ENCODE measurements around the gene WDR90. TPM values are rescaled to one million over a fixed set of nuclear protein-coding genes. Genes with fewer than 3 reads are reported as not detected.
"Not testable (repeated sequence)": the region's sequence is repeated elsewhere in the genome, so short reads cannot be mapped to it uniquely, and the experiment has no call there.

The WDR90 gene
- total RNA-seq, 1 donor from 2014 or later = 77.2 TPM

DNA sequence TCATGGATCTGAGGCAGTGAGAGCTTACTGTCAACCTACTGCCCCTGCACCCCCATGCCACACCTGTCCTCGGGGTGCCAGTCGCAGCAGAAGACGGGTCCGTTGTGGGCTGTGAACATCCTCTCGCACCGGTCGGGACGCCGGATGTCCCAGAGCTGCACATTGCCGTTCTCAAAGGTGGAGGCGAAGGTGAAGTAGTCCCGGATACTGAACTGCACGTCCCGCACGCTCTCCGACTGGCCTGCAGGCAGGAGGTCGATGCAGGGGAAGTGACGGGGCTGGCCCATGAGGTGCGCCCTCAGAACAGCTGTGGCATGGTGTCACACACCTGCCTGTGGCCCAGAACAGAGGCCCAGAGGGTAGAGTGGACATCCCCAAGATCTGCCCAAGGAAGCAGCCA is 38.3 kb downstream of the WDR90 start:
- H3K27ac Mint-ChIP-seq = no peak overlapping the region
- intact Hi-C loops (cut with micrococcal nuclease) = no loop called here
- no peaks in the 10 kb centered on the region for H3K9me3 Mint-ChIP-seq
- H3K36me3 Mint-ChIP-seq (ENCODE audit: low read depth) = peaks cover 19% of the 10 kb centered on the region
- no peak overlapping the region for H3K4me3 Mint-ChIP-seq (ENCODE audit: low read depth)
- peaks cover 11% of the 10 kb centered on the region for H3K4me1 Mint-ChIP-seq (ENCODE audit: low read depth)
- no peak for DNase-seq (ENCODE audit: low spot score)
- peaks cover 4% of the 10 kb centered on the region for H3K27me3 Mint-ChIP-seq (ENCODE audit: low read depth)

- Mint-ChIP-seq H3K27ac (peak overlapping the region; percentile 84), H3K9me3 (no peaks in the 10 kb centered on the region), H3K36me3 (ENCODE audit: low read depth) (peaks cover 13% of the 10 kb centered on the region), H3K4me1 (ENCODE audit: low read depth) (peaks cover 9% of the 10 kb centered on the region), H3K4me3 (ENCODE audit: low read depth) (peak overlapping the region; percentile 91), H3K27me3 (ENCODE audit: low read depth) (peaks cover 15% of the 10 kb centered on the region)
- intact Hi-C loops (cut with micrococcal nuclease) = no loop called here
- DNase-seq (ENCODE audit: low spot score) = no peak
Measured at GRCh38 chr16:689175-689897, 40.2 kb downstream of the WDR90 start.

DNA sequence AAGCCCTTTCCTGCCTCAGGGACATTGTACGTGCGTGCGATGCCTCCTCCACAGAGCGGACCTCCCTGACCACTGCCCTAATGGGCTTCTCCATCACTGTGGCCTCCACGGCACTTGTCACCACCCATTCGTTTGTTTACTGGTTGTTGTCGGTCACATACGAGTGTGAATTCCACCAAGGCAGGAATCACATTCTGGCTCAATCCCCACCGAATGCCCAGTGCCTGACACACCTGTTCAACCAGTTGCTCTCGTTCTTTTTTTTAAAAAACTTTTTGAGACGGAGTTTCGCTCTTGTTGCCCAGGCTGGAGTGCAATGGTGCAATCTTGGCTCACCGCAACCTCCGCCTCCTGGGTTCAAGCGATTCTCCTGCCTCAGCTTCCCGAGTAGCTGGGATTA is 42.1 kb downstream of the WDR90 start:
- Mint-ChIP-seq H3K4me3 (ENCODE audit: low read depth) (peak overlapping the region; percentile 91), H3K4me1 (ENCODE audit: low read depth) (peaks cover 13% of the 10 kb centered on the region), H3K27ac (peak overlapping the region; percentile 70), H3K27me3 (ENCODE audit: low read depth) (peaks cover 15% of the 10 kb centered on the region)
- H3K36me3 Mint-ChIP-seq (ENCODE audit: low read depth); DNase-seq (ENCODE audit: low spot score); H3K9me3 Mint-ChIP-seq; intact Hi-C loops (cut with micrococcal nuclease): not testable (repeated sequence)

- H3K9me3 Mint-ChIP-seq = no peaks in the 10 kb centered on the region
- H3K4me1 Mint-ChIP-seq (ENCODE audit: low read depth) = peaks cover 13% of the 10 kb centered on the region
- peaks cover 15% of the 10 kb centered on the region for H3K27me3 Mint-ChIP-seq (ENCODE audit: low read depth)
- intact Hi-C loops (cut with micrococcal nuclease) = no loop called here
- DNase-seq (ENCODE audit: low spot score) = no peak
- no peak overlapping the region for H3K27ac Mint-ChIP-seq
- H3K4me3 Mint-ChIP-seq (ENCODE audit: low read depth) = peak overlapping the region; percentile 47
- peaks cover 6% of the 10 kb centered on the region for H3K36me3 Mint-ChIP-seq (ENCODE audit: low read depth)
Measured at GRCh38 chr16:692356-693108, 43.4 kb downstream of the WDR90 start.

GRCh38 chr16:693364-693763 is 44.2 kb downstream of the WDR90 start:
- peak overlapping the region; percentile 39 for H3K4me3 Mint-ChIP-seq (ENCODE audit: low read depth)
- DNase-seq (ENCODE audit: low spot score) = no peak
- peaks cover 6% of the 10 kb centered on the region for H3K36me3 Mint-ChIP-seq (ENCODE audit: low read depth)
- H3K27ac Mint-ChIP-seq = no peak overlapping the region
- H3K27me3 Mint-ChIP-seq (ENCODE audit: low read depth) = peaks cover 15% of the 10 kb centered on the region
- intact Hi-C loops (cut with micrococcal nuclease) = no loop called here
- peaks cover 13% of the 10 kb centered on the region for H3K4me1 Mint-ChIP-seq (ENCODE audit: low read depth)
- H3K9me3 Mint-ChIP-seq = no peaks in the 10 kb centered on the region

DNA sequence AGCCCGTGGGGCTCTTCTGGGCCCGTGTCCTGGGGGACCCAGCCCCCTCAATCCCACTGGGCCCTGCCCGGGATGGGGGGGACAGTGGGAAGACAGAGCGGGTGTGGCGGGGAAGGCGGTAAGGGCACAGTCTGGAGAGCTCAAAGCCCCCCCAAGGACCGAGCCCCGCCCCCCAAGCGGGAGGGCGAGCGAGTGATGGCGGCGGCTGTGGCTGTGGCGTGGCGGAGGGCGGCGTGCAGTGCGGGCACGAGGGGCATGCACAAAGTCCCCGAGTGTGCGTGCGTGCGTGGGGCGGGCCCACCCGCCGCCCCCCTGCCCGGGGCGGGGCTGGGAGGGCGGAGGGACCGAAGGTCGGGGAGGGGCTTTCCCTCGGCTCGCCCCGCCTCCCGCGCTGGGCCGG is 44.6 kb downstream of the WDR90 start:
- peaks cover 15% of the 10 kb centered on the region for H3K27me3 Mint-ChIP-seq (ENCODE audit: low read depth)
- H3K9me3 Mint-ChIP-seq = no peaks in the 10 kb centered on the region
- H3K27ac Mint-ChIP-seq = no peak overlapping the region
- no peak for DNase-seq (ENCODE audit: low spot score)
- H3K36me3 Mint-ChIP-seq (ENCODE audit: low read depth) = peaks cover 6% of the 10 kb centered on the region
- H3K4me1 Mint-ChIP-seq (ENCODE audit: low read depth) = peaks cover 13% of the 10 kb centered on the region
- intact Hi-C loops (cut with micrococcal nuclease) = no loop called here
- no peak overlapping the region for H3K4me3 Mint-ChIP-seq (ENCODE audit: low read depth)

DNA sequence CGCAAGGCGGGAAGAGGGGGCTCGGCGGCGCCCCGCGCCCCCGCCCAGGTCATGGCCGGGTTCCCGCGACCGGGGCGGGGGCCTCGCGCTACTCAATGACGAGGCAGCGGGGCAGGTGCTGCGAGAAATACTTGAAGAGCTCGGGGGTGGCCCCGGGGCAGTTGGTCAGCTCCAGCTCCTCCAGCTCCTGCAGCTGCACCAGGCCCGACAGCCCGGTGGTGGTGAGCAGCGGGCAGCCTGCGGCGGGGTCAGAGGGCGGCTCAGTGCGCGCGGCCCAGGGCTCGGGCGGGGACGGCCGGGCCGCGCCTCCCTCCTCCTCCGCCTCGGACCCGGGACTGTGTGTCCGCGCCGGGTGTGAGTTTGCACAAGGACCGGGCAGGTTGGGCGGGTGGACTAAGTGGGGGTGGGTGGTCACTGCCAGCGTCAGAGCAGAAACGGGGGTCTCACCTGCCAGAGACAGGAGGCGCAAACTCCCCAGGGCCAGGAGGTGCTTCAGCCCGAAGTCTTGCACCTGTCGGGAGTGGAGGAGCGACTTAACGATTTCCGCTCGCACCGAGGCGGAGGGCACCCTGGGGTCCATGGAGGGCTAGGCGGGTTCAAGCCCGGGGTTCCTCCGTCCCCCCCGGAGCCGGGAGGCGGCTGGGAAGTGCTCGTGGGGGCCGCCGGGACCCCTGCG is 45.2 kb downstream of the WDR90 start:
- Mint-ChIP-seq H3K27ac (no peak overlapping the region), H3K4me3 (ENCODE audit: low read depth) (peak overlapping the region; percentile 51), H3K4me1 (ENCODE audit: low read depth) (peaks cover 8% of the 10 kb centered on the region), H3K9me3 (no peaks in the 10 kb centered on the region), H3K36me3 (ENCODE audit: low read depth) (peaks cover 6% of the 10 kb centered on the region), H3K27me3 (ENCODE audit: low read depth) (peaks cover 15% of the 10 kb centered on the region)
- no peak for DNase-seq (ENCODE audit: low spot score)
- intact Hi-C loops (cut with micrococcal nuclease) = no loop called here

- no peak for DNase-seq (ENCODE audit: low spot score)
- Mint-ChIP-seq H3K9me3 (no peaks in the 10 kb centered on the region), H3K27me3 (ENCODE audit: low read depth) (peaks cover 15% of the 10 kb centered on the region), H3K4me1 (ENCODE audit: low read depth) (peaks cover 6% of the 10 kb centered on the region), H3K4me3 (ENCODE audit: low read depth) (no peak overlapping the region), H3K36me3 (ENCODE audit: low read depth) (peaks cover 6% of the 10 kb centered on the region), H3K27ac (no peak overlapping the region)
- intact Hi-C loops (cut with micrococcal nuclease) = no loop called here
Measured at GRCh38 chr16:694863-695354, 45.7 kb downstream of the WDR90 start.

DNA sequence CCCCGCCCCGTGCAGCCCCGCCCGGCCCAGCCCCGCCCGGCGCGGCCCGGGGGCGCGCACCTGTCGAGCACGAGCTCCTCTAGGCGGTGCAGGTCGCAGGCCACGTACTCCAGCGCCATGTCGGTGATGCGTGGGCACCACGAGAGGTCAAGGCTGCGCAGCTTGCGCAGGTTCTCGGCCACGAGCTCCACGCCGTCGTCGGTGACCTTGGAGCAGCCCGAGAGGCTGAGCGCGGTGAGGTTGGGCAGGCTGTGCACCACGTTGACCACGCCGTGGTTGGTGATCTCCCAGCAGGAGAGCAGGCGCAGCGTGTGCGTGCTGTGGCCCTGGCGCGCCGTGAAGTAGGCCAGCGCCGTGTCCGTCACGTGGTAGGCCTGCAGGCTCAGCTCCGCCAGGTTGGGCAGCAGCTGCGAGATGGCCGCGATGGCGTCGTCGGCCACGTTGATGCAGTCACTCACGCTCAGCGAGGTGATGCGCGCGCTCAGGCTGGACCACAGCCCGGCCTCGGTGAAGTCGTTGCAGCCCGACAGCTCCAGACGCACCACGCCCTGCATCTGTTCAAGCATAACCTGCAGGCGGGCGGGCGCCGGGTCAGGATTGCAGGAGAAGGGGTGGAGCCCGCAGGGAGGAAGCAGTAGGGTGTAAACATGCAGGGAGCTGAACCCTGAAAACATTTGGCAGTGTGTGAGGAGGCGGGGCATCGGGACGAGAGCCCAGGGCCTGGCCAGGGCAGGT is 46.4 kb downstream of the WDR90 start:
- no peaks in the 10 kb centered on the region for H3K9me3 Mint-ChIP-seq
- peak; percentile 67 for DNase-seq (ENCODE audit: low spot score)
- H3K27me3 Mint-ChIP-seq (ENCODE audit: low read depth) = peaks cover 15% of the 10 kb centered on the region
- H3K36me3 Mint-ChIP-seq (ENCODE audit: low read depth) = peaks cover 3% of the 10 kb centered on the region
- peaks cover 6% of the 10 kb centered on the region for H3K4me1 Mint-ChIP-seq (ENCODE audit: low read depth)
- H3K4me3 Mint-ChIP-seq (ENCODE audit: low read depth) = peak overlapping the region; percentile 76
- intact Hi-C loops (cut with micrococcal nuclease) = no loop called here
- H3K27ac Mint-ChIP-seq = peak overlapping the region; percentile 46

DNA sequence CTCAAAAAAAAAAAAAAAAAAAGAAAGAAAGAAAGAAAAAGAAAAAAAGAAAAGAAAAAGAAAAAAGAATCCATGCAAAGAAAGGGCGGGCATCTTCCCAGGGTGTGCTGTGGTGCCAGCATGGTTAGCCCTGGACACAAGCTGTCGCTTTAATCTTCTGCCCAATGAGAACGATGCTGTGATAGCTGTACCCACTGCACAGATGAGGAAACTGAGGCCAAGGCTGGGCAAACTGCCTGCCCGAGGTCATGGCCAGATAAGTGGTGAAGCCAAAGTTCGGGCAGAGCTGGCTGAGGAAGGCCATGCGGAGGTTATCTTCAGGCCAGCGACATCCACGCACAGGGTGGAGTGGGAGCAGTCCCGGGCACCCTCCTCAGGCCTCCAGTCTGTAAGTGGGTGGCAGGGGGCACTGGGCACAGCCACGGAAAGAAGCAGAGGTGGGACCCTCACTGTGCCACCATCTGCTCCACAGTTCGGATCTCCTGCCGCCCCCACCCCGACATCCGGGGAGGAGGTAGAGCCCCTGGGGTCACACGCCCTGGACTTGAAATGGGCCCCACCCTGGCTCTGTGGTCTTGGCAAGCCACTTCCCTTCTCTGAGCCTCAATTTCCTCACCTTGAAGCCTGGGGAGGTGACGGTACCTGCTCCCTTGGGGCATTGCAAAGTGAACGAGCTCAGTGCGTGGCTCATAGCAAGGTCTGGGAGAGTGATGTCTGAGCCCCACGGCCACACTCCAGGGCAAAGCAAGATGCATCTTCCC is 49.9 kb downstream of the WDR90 start:
- Mint-ChIP-seq H3K4me1 (ENCODE audit: low read depth) (peaks cover 6% of the 10 kb centered on the region), H3K27ac (no peak overlapping the region), H3K27me3 (ENCODE audit: low read depth) (peaks cover 13% of the 10 kb centered on the region), H3K4me3 (ENCODE audit: low read depth) (no peak overlapping the region), H3K9me3 (no peaks in the 10 kb centered on the region), H3K36me3 (ENCODE audit: low read depth) (no peaks in the 10 kb centered on the region)
- intact Hi-C loops (cut with micrococcal nuclease) = no loop called here
- DNase-seq (ENCODE audit: low spot score) = no peak

DNA sequence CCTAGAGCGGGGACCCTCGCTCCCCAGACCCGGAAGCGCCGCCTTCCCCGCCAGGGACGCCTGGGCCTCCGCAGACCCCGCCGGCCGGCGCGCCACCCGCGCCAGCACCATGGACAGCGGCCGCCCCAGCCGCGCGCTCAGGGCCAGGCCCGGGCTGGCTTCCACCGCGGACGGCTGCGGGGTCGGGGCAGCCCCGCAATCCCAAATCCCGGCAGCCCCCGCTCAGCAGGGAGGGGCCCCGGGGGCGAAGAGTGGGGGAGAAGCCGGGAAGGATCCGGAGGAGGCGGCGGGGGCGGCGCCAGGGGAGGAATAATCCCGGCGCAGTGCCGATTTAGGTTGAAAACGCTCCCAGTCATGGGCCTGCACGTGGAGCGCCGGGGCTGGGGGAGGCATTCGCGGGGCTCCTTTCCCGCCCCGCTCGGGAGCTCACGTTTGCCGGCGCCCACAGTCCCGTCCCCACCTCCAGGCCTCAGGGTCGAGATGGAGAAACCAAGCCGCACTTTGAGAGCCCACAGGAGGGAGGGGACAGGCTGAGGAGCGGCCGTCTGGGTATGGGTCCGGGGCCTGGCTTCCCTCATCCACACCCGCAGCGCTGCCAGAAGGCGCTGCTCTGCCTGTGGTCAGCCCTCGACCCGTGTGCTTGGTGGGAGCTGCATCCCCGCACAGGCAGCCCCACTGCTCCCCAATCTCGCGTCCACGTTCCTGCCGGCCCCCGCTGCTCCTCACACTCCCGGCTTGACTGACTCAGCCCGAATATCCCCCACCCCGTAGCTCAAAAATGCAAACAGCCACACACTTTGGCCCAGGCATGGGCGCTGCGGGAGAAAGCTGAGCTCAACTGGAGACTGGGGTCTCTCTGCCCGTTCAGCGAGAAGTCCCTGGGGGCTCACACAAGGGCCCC is 51.8 kb downstream of the WDR90 start:
- Mint-ChIP-seq H3K4me1 (ENCODE audit: low read depth) (no peaks in the 10 kb centered on the region), H3K27me3 (ENCODE audit: low read depth) (peaks cover 13% of the 10 kb centered on the region), H3K4me3 (ENCODE audit: low read depth) (no peak overlapping the region), H3K9me3 (no peaks in the 10 kb centered on the region), H3K27ac (no peak overlapping the region), H3K36me3 (ENCODE audit: low read depth) (no peaks in the 10 kb centered on the region)
- DNase-seq (ENCODE audit: low spot score) = peak; percentile 38
- intact Hi-C loops (cut with micrococcal nuclease) = no loop called here

Data from activated T-helper 2 cell treated with anti-CD3 and anti-CD28 coated beads, Interferon-gamma antibody, Interleukin-2, Interleukin-4, amounts not matched to agents 10 μg/mL and 5 μg/mL and 100 μg/mL, durations not matched to agents 14 hours and 24 hours and 36 hours (primary cell).